ENCODE data around the gene CHCHD3.
A peak's percentile ranks its signal among the peaks of the same experiment; 100 is the strongest.

The CHCHD3 gene

DNA sequence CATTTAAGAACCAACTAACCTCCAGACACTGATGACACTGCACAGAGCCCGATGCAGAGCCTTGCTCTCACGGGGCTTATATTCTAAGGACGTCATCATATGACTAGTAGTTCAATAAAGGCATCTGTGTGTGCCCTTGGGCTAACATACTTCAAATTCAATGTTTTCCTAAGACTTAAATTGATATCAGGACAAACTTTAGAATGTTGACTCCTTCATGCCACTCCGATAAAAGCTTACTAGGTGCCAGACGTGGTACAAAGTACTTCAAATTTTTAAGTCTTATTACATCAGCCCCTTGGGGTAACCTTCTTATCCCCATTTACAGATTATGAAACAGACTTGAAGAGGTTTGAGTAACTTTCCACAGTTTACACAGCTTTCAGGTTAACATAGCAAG lies 314.5 kb downstream of the CHCHD3 start:
- Histone ChIP-seq H3K27me3 (no peaks in the 10 kb centered on the region), H3K4me1 (peaks cover 11 to 33% (median 15%) of the 10 kb centered on the region in 10 experiments), H3K9me3 (replicated peaks in 1 of 11) (peaks cover 20 to 32% (median 25%) of the 10 kb centered on the region in 11 experiments), H3K4me3 (no peak overlapping the region), H3K27ac (no peak overlapping the region), H4K20me1 (no peaks in the 10 kb centered on the region), H3K36me3 (no peaks in the 10 kb centered on the region), H3K4me2 (no peak overlapping the region), H3K9ac (no peak overlapping the region)
- no peak for TF ChIP-seq Cebpa-rat (IDR thresholded peaks at IDR 0.05)

GRCh38 chr7:132766660-132767059 lies 315.2 kb downstream of the CHCHD3 start:
- TF ChIP-seq Cebpa-rat (IDR thresholded peaks at IDR 0.05) = no peak
- peaks cover 9 to 28% (median 14%) of the 10 kb centered on the region in 10 experiments for H3K4me1 ChIP-seq
- H3K27me3 ChIP-seq = no peaks in the 10 kb centered on the region
- peaks cover 20 to 32% (median 25%) of the 10 kb centered on the region in 11 experiments for H3K9me3 ChIP-seq (replicated peaks in 1 of 11)
- H3K36me3 ChIP-seq = no peaks in the 10 kb centered on the region
- no peak overlapping the region for H3K4me3 ChIP-seq
- no peaks in the 10 kb centered on the region for H4K20me1 ChIP-seq
- no peak overlapping the region for H3K9ac ChIP-seq
- H3K27ac ChIP-seq = no peak overlapping the region
- H3K4me2 ChIP-seq = no peak overlapping the region

GRCh38 chr7:132765861-132766260 lies 316.0 kb downstream of the CHCHD3 start:
- Histone ChIP-seq H3K9ac (no peak overlapping the region), H3K27ac (no peak overlapping the region)

DNA sequence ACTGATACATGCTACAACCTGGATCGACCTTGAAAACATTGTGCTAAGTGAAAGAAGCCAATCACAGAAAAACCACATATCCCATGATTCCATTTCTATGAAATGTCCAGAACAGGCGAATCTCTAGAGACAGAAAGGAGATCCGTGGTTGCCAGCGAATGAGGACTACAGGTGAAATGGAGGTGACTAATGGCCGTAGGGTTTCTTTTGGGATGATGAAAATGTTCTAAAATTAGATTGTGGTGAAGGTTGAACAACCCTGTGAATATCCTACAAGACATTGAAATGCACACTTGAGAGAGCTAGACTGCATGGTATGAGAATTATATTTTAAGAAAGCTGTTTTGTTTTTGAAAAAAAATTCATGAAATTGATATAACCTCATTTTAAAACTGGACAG lies 317.1 kb downstream of the CHCHD3 start:
- no peak overlapping the region for H3K4me2 ChIP-seq
- H3K9me3 ChIP-seq (replicated peaks in 1 of 11) = peaks cover 10 to 19% (median 14%) of the 10 kb centered on the region in 11 experiments
- no peaks in the 10 kb centered on the region for H4K20me1 ChIP-seq
- no peaks in the 10 kb centered on the region for H3K27me3 ChIP-seq
- no peak for TF ChIP-seq Cebpa-rat (IDR thresholded peaks at IDR 0.05)
- no peak overlapping the region for H3K4me3 ChIP-seq
- no peak overlapping the region for H3K27ac ChIP-seq
- no peaks in the 10 kb centered on the region for H3K36me3 ChIP-seq
- H3K9ac ChIP-seq = no peak overlapping the region
- H3K4me1 ChIP-seq = peaks cover 0 to 18% (median 6%) of the 10 kb centered on the region in 10 experiments; a peak in 9 of 20 replicates

More at GRCh38 chr7:132765861-132766260, 316.0 kb downstream of the CHCHD3 start:
- Histone ChIP-seq H3K9me3 (replicated peaks in 1 of 11) (peaks cover 20 to 29% (median 23%) of the 10 kb centered on the region in 11 experiments), H3K36me3 (no peaks in the 10 kb centered on the region), H3K27me3 (no peaks in the 10 kb centered on the region), H3K4me2 (no peak overlapping the region), H4K20me1 (no peaks in the 10 kb centered on the region), H3K4me1 (peaks cover under 1 to 20% (median 8%) of the 10 kb centered on the region in 10 experiments; a peak in 18 of 20 replicates), H3K4me3 (no peak overlapping the region)
- no peak for TF ChIP-seq Cebpa-rat (IDR thresholded peaks at IDR 0.05)

DNA sequence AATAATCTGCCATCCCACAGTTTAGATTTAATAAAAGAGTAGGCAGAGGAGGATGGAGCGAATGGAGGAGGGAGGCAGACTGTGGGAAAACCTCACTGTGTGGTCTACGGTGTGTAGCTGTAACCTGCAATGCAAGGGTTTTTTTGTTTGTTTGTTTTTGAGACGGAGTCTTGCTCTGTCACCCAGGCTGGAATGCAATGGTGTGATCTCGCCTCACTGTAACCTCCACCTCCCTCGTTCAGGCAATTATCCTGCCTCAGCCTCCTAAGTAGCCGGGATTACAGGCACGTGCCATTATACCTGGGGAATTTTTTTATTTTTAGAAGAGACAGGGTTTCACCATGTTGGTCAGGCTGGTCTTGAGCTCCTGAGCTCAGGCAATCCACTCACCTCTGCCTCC lies 321.0 kb downstream of the CHCHD3 start:
- Histone ChIP-seq H3K36me3 (no peaks in the 10 kb centered on the region), H4K20me1 (no peaks in the 10 kb centered on the region), H3K27ac (no peak overlapping the region), H3K27me3 (no peaks in the 10 kb centered on the region), H3K4me2 (no peak overlapping the region), H3K4me1 (peaks cover 9 to 36% (median 18%) of the 10 kb centered on the region in 10 experiments), H3K4me3 (no peak overlapping the region), H3K9ac (no peak overlapping the region), H3K9me3 (replicated peaks in 1 of 11) (no peaks in the 10 kb centered on the region; a peak in 1 of 22 replicates)
- no peak for TF ChIP-seq Cebpa-rat (IDR thresholded peaks at IDR 0.05)

GRCh38 chr7:132760244-132760623 lies 321.7 kb downstream of the CHCHD3 start:
- H3K36me3 ChIP-seq = no peaks in the 10 kb centered on the region
- TF ChIP-seq Cebpa-rat (IDR thresholded peaks at IDR 0.05) = no peak

DNA sequence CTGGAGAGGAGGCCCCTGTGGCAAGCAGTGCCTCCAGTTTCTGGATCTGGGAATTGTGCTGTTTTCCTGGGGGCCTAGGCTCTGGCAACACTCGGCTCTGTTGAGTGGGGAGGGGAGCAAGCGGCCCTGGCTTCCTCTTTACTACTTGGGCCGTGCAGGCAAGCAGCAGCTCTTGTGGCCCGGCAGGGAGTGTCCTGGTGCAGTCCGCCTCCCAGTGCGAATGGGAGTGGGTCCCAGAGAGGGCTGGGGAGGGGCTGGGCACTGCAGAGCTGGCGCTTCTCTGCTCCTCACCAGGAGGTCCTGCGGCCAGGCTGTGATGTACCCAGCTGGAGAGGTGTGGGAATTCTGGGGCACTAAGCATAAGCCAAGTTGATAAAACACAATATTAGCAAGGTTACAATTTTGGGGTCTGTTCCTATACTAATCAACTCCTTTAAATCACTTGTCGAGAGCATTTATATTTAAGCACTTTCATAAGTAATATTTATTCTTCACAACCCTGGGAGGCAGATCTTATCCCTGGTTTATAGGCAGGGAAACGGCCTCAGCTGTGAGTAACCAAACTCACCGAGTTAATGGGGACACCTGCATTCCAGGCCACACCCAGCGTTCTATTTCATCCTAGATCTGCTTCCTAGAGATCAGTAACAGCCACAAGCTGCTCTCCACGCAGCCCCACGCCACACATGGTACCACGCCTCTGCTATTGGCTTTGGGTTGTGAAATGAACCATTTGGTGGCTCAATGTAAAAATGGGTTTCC lies 322.2 kb downstream of the CHCHD3 start:
- no peaks in the 10 kb centered on the region for H4K20me1 ChIP-seq
- no peak overlapping the region for H3K9ac ChIP-seq
- H3K4me1 ChIP-seq = peaks cover 10 to 39% (median 20%) of the 10 kb centered on the region in 10 experiments
- H3K27ac ChIP-seq = peak overlapping the region in 3 of 11 experiments; percentile 7 to 56 (median 38); a peak in 5 of 22 replicates
- no peaks in the 10 kb centered on the region; a peak in 1 of 22 replicates for H3K9me3 ChIP-seq (replicated peaks in 1 of 11)
- no peak for TF ChIP-seq Cebpa-rat (IDR thresholded peaks at IDR 0.05)
- H3K36me3 ChIP-seq = no peaks in the 10 kb centered on the region
- peak overlapping the region in 5 of 11 experiments; percentile 16 to 43 (median 34); a peak in 8 of 22 replicates for H3K4me2 ChIP-seq
- H3K4me3 ChIP-seq = no peak overlapping the region
- H3K27me3 ChIP-seq = no peaks in the 10 kb centered on the region

More at GRCh38 chr7:132760244-132760623, 321.7 kb downstream of the CHCHD3 start:
- no peak overlapping the region for H3K27ac ChIP-seq
- no peak overlapping the region for H3K4me2 ChIP-seq
- H3K4me3 ChIP-seq = no peak overlapping the region
- no peaks in the 10 kb centered on the region; a peak in 1 of 22 replicates for H3K9me3 ChIP-seq (replicated peaks in 1 of 11)
- no peaks in the 10 kb centered on the region for H3K27me3 ChIP-seq
- no peak overlapping the region for H3K9ac ChIP-seq
- no peaks in the 10 kb centered on the region for H4K20me1 ChIP-seq
- peaks cover 10 to 39% (median 20%) of the 10 kb centered on the region in 10 experiments for H3K4me1 ChIP-seq

DNA sequence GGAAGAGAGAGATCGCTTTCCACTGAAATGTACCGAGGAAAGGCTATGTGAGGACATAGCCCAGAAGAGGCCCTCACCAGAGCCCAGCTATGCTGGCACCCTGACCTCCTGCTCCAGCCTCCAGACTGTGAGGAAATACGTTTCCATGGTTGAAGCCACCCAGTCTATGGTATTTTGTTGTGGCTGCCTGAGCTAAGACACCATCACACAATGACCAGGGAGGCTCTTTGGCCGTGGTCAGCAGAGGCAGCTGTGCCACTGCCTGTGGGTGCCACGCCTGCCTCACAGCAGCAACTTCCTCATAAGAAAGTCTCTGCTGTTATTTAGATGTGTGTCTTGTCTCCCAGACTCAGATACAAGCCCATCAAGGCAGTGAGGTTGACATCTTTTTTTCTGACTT lies 322.9 kb downstream of the CHCHD3 start:
- Histone ChIP-seq H3K27me3 (no peaks in the 10 kb centered on the region), H3K27ac (peak overlapping the region in 3 of 11 experiments; percentile 7 to 56 (median 38); a peak in 4 of 22 replicates), H3K4me1 (peaks cover 10 to 33% (median 20%) of the 10 kb centered on the region in 10 experiments), H3K36me3 (no peaks in the 10 kb centered on the region), H3K9ac (no peak overlapping the region), H3K4me2 (peak overlapping the region in 5 of 11 experiments; percentile 16 to 43 (median 34); a peak in 9 of 22 replicates), H4K20me1 (no peaks in the 10 kb centered on the region), H3K4me3 (no peak overlapping the region), H3K9me3 (replicated peaks in 1 of 11) (no peaks in the 10 kb centered on the region; a peak in 1 of 22 replicates)
- no peak for TF ChIP-seq Cebpa-rat (IDR thresholded peaks at IDR 0.05)

GRCh38 chr7:132757783-132758182 lies 324.1 kb downstream of the CHCHD3 start:
- no peak overlapping the region for H3K4me2 ChIP-seq
- no peaks in the 10 kb centered on the region for H4K20me1 ChIP-seq
- H3K4me1 ChIP-seq = peaks cover 10 to 30% (median 20%) of the 10 kb centered on the region in 10 experiments
- TF ChIP-seq Cebpa-rat (IDR thresholded peaks at IDR 0.05) = no peak
- no peak overlapping the region for H3K9ac ChIP-seq
- no peak overlapping the region for H3K27ac ChIP-seq
- no peak overlapping the region for H3K4me3 ChIP-seq
- H3K27me3 ChIP-seq = no peaks in the 10 kb centered on the region
- H3K9me3 ChIP-seq (replicated peaks in 1 of 11) = no peaks in the 10 kb centered on the region; a peak in 1 of 22 replicates
- H3K36me3 ChIP-seq = no peaks in the 10 kb centered on the region
